Superior temporal gyrus (tissue), 1 donor: ENCODE data around the gene PPP1R26.

Experiments
- DNase-seq: peaks from one replicate; pipeline ENCODE4 v3.0.0-alpha.2; 2016; ENCODE audit errors: extremely low spot score

Gene PPP1R26

DNA sequence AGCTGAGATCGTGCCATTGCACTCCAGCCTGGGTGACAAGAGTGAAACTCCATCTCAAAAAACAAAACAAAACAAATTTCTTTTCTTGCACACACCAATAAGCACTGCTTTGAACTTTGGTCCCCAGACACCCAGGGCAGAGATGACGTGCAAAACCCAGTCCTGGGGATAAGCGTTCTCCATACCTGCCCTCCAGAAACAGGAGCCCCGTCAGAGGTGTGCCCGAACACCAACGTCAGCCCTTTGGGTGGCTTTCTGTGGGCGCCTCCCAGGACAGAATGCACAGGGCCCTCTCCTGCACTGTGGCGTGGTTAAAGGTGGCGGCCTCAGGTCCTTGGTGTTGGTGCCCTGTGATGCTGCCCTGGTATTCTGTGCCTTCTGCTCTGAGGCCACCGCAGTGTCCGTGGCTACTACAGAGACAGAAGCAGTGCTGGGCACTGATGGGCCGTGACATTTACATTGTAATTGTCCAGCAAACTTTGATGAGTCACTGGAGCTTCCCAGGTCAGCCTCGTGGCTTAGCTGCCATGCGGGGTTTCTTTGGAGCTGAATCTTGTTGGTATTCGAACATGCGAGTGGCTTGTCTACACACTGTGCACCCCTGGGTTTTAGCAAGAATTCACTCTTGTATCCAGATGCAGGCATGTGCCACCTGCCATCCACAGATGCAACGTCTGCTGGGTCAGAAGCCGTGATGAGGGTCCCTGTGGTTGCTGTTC is 9.8 kb downstream of the PPP1R26 start:
- no peak for DNase-seq

DNA sequence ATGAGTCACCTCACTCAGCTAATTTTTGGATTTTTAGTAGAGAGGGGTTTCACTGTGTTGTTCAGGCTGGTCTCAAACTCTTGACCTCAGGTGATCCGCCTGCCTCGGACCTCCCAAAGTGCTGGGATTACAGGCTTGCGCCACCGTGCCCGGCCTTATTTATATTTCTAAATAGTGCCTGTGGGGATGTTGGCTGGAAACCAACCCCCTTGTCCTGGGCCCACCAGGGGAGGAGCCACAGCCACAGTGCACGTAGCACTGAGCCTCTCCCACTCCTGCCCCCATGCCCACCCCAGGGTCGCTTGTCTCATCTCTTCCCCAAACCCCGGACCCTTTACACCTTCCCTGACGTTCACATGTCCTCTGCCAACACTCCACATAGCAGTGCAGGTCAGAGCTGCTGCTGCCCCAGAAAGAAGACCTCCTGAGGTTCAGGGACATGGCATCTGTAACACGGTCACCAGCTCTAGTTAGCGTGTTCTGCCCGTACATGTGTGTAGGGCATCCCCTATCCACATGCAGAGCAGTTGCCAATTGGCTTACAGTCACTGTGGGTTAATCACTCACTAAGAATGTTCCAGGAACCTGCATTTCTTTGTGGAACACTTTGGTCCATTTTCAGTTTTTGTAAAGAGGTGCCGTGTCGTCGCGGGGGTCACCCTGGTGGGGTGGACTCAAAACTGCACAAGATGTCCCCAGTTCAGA is 10.7 kb downstream of the PPP1R26 start:
- DNase-seq = no peak

DNA sequence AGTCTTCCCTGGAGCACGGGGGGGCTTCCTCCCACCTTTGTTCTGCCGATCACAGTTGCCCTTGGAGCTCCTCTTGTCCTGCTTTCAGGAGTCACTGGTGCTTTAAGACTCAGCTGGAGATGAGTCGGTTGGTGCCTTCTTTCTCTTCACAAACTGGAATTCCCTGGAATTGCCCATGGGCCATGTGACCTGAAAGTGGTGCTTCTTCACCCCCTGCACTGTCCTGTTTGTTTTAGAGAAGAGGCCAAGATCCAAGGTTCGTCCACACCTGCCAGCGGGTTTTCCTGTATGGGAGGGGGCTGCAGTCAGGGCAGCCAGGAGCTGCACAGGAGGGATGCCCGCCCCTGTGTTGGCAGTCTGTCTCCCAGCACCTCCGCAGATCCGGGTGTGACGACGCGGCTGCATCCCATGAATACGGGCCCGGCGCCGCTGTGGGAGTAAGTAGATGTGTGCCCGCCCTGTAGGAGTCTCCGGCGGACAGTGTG is 11.4 kb downstream of the PPP1R26 start:
- DNase-seq = no peak

DNA sequence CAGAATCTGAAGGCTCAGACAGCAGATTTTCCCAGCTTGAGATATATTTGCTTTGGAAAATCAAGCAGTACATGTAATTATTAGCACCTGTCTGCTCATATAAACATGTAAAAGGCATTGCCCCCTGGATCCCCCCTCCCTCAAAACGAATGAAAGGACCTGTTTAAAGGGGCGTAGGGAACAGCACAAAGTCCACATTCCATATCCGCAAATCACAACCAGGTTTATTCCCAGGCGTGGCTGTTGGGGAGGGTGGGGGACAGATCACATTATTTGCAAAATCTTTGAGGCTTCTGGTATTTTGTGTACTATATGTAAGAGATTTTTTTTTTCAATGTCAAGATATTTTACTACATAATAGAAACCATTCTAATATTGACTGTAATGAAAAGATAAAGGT is 12.2 kb downstream of the PPP1R26 start:
- DNase-seq = no peak

DNA sequence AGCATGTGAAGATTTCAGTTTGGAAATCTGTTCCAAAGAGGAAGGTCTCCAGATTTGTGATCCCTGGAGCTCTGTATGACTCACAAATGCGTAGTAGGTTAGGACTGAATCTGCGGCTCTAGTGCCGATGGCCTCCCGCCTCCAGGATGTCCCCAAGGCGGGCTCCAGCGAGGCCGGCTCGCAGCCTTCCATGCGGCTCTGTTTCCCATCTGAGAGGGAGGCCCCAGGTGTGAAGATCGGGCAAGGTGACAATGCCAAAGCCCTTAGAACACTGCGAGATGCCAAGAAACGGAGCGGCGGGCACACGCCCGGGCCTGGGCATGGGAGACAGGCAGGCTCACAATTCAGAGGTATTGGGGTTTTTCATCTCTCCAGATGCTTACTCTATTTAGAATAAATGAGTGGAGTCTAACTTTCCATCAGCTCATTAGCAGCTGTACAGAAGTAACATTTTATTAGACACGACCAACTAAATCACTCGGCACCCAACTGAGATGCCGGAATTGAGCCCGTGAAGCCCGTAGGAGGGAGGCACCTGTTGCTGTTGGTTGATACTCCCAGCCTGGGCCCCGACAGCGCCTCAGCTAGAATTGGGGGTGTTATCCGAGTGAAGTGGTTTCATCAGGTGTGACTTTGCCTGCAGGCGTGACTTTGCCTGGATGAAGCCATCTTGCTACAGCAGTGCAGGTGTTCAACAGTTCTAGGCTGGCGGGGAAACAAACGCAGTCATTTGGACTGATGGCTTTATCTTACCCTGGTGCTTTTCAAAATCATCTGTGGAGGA is 13.5 kb downstream of the PPP1R26 start:
- DNase-seq = no peak

DNA sequence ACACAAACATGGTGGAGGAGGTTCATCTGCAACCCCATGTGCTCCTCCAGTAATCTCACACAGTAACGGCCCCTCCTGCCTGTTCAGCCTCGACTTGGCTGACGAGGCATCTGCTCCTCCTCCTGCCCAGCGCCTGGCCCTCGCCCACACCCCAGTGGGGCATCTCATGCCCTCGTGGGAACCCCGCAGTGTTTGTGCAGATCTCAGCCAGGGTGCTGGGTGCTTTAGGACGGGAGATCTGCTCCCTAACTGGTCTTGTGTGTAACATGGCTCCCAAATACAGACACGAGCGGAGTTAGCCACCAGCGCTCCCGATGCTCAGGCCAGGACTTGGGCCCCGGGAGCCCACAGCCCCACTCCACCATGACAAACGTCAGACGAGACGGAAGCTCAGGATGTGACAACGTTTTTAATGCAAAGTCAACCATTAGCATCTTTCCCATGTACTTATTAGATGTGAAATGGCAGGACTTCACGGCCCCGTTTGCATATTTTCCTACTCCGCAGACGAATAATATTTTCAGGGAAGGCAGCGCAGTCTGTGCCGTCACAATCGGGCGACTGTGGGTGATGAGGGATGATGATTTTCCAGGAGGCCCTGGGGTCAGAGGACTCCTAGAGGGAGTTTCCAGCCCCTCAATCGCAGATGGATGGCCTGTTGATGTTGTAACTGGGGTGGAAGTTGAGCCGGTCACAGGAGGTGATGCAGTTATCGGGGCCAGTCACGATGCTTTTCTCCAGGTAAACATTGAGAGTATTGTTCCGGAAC is 15.4 kb downstream of the PPP1R26 start:
- no peak for DNase-seq

DNA sequence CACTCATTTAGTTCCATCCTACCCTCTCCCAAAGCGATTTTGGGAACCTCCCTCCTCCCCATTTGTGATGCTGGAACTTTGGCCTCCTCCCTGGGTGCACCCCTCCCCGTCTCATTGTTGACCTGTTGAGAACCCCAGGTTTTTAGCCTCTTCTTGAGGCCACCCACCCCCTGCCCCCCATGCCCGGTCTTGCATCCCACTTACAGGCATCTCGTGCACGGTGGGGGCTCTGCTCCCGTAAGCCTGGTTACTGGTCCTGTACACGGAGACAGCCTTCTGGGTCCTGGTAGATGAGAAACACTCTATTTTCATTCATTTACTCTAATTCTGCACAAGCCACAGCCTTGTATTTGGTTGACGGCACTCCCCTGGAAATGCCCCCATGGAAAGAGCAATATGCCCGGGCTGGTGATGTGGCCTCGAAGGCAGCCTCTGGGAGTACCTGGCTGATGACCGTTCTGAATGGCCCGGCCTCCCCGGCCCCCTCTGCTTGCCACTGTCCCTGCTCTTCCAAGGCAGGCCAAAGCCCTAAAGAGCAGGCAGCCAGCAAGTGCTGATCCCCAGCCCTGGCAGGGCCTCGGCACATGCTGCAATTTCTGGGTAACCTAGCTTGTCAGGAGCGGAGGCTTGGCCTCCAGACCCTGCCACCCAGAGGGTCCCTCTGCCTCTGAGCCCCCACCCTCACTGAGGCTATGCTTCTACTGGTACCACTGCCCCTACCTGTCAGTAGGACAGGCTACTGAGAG is 19.0 kb downstream of the PPP1R26 start:
- no peak for DNase-seq

DNA sequence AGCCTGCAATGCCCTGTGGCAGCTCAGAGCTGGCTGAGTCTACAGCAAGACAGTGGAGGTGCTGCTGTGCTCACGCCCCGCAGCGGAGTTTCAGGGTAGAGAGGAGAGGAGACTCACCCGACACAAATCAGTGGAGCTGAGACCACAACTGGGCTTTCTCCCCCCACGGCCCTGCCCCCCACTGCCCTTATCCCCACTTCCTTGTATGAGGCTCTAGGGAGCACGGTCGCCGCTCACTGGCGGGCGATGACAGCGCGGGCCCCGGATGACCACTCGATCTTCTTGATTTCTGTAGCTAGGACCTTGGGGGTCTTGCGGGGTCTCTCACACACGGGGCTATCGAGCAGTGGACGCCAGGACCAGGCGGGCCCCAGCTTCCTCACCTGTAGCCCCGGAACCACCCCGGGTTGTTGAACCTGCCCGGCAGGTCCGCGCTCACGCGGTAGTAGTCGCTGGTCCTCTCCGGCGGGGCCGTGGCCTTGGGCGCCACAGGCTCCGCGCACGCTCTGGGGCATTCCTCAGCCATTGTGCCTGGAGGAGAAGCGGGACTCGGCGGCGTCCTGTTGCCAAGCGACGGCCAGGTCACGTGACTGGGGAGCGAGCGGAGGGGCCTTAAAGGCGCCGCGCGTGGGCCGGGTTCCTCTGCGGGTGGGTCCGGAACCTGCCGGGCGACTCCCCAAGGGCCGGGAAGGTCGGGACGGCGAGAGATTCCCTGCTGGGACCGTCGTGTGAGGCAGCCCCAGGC is 19.9 kb downstream of the PPP1R26 start:
- peak; percentile 95 for DNase-seq

DNA sequence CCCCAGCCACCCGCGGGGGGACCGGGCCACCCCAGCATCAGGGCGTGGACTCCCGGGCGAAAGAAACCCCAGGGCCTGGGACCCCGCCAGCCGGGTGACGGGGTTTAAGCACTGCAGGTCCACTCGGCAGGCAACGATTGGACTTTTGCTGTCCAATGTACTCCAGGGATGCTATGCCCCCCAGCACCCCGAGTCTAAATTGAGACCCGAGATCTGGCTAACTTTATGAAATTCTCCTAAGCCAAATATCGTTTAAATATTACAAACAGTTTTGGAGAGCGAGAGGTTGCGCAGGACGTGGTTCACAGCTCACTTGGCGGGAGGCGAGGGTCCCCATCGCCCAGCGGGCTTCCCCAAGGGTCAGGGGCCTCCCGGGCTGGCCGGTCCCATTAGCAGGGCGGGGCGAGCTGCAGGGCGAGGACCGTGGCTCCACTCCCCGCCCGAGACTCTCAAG is 20.5 kb downstream of the PPP1R26 start:
- peak; percentile 25 for DNase-seq

DNA sequence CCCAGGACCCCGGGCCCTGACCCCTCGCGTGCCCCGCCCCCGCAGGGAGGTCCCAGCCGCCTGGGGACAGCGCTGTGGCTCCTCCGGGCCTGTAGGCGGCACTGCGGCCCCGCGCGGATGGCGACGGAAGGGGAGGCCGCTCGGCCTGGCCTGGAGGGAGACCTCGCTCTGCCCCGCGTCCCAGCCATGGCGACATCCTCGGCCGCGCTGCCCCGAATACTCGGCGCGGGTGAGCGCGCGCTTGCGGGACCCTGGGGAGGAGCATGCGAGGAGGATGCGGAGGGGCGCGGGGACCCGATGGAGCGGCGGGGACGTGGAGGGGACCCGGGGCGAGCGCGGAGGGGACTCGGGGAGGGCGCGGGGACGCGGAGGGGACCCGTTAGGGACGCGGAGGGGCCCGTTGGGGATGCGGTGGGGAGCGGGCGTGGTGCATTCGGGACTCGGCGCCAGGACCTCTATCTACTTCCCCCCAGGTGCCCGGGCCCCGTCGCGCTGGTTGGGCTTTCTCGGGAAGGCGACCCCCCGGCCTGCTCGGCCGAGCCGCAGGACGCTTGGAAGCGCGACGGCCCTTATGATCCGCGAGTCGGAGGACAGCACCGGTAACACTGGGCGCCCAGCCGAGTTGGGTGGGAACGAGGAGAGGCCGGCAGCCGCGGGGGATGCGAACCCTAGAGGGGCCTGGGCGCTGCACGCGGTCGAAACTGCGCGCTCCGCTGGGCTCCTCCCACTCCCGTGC is 21.1 kb downstream of the PPP1R26 start, which contains the start of gene MRPS2:
Gene MRPS2, plus strand, starts transcription at position 158 of the 736 bp plus-strand sequence. Its CDS starts 29 bp downstream, at position 187.
- peak; percentile 84 for DNase-seq

DNA sequence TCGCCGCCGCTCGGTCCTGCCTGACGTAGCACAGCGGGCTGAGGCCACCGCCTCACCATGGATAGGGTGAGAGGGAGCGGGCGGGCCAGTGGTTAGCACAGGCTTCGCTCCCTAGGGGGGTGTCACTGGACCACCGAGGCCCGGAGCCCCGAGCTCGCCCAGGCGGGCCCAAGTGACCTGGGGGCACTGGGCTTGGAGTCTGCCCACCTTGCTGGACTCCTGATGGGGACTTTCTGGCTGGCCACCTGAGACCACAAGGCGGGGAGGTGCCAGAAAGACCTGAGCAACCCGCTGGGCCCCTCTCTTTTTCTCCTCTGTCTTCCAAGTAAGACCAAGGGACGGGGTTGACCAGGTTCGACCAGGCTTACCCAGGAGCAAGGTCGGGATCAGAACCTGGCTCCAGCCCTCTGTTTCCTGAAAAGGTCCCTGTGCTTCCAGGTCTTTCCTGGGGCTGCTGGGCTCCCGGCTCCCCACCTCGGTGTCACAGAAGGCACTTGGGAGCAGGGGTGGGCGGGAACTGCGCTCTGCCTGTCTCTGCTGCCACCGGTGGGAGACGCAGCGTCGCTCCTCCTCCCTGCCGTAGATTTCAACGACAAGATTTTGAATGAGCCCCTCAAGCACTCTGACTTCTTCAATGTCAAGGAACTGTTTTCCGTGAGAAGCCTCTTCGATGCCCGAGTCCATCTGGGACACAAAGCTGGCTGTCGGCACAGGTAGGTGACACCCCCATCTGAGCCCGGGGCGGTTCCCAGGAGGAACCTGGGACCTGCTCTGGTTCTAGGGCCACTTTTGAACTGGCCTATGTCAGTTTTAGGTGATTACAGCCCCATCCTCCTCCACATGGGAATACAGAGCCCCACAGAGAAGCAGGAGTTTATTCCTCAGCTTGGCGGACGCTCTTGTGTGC is 21.9 kb downstream of the PPP1R26 start:
- no peak for DNase-seq

DNA sequence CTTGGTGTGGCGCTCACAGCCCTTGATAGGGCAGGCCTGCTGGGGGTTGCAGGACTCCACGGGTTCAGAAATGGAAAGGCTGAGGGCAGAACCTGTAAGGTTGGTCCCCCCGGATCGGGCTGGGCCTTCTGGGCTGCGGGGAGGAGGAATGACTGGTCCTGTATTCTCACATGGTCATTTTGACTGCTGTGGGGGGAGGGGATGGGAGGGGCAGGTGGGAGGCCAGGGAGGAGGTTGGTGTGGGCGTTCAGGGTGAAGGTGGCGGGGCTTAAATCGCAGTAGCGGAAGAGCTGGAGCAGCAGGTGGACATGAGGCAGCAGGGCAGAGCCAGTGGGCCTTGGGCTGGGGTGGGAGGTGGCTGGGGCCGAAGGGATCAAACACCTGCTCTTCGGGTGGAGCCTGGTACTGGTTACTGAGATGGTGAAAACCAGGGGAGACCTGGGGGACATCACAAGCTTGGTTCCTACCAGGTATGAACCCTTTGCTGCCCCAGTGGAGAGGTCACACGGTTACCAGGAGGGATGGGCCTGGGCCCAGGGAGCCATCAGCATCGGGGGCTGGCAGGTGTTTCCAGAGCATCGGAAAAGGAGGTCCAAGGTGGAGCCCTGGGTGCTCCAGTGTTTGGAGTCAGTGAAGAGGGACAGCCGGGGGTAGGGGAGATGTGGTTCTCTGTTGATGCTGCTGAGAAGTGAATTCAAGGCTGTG is 22.7 kb downstream of the PPP1R26 start:
- no peak for DNase-seq

DNA sequence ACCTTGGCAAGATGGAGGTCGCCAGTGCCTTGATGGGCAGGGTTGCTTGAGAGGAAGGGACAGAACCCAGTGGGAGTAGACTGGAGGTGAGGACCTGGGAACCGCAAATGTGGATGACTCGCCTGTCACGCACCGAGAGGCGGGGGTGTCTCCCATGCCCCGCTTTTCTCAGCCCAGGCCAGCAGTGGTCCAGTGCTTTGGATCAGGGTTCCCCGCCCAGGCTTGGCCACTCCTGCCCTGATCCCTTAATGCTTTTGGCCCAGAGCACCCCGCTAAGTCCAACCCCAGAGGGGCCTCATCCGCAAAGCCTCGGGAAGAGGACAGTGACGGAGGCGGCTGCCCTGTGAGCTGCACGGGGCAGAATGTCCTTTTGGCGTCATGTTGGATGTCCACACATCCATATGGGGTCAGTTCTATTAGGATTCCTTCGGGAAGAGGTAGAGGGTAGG is 23.3 kb downstream of the PPP1R26 start:
- DNase-seq = no peak

DNA sequence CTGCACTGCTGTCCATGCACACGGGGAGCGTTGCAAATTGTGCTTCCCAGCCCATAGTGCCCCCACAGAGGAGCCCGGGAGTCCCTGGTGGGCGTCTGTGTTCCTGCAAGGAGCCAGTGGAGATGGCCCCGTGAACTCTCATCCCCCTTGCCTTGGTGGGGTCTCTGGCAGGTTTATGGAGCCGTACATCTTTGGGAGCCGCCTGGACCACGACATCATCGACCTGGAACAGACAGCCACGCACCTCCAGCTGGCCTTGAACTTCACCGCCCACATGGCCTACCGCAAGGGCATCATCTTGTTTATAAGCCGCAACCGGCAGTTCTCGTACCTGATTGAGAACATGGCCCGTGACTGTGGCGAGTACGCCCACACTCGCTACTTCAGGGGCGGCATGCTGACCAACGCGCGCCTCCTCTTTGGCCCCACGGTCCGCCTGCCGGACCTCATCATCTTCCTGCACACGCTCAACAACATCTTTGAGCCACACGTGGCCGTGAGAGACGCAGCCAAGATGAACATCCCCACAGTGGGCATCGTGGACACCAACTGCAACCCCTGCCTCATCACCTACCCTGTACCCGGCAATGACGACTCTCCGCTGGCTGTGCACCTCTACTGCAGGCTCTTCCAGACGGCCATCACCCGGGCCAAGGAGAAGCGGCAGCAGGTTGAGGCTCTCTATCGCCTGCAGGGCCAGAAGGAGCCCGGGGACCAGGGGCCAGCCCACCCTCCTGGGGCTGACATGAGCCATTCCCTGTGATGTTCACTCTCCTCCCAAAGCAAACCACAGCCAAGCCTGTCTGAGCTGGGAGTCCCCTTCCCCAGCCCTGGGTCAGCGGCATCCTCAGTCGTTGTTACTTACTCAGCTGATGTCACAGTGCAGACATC is 24.0 kb downstream of the PPP1R26 start:
- no peak for DNase-seq

DNA sequence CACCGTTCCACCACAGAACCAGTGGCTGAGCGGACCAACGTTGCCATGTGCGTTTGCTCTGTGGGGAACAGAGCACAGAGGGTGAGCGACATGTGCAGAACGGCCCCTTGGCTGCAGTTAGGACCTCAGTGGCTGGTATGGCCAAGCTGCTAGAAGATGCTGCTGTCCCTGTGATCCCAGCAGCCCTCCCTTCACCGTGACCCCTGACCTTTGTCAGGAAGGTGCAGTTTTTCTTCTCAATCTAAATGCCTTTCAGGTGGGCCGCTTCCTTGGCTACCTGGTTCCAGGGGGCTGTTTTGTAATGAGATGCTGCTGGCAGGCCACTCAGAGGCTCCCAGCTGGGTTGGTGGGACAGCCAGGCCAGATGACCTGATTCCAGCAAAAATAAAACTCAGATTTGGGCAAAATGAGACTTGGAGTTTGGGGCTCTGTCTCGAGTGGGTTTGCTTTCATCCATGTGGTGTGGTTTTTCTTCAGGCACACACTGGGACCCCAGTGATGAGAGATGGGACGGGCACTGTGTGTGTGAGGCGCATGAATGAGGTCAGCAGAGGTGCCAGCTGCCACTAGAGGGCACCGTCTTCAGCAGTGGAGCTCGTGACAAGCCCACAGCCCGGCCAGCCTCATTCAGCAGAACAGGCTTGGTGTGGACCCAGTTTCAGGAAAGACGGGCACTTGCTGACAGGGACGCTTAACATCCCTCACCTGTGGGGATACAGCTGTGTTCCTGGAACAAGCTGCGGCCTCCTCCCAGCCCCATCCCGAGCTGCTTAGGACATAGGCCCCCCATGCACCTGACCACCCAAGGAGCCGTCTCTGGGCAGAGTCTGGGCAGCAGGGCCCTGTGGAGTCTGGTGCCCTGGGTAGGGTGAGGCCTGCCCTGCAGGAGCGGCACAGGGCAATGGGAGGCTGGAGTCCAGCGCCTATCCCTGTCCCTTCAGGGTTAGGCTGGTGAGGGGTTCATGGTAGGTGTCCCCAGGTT is 25.0 kb downstream of the PPP1R26 start:
- peak; percentile 65 for DNase-seq
